Mammary epithelial cell (primary cell): Measurements from ENCODE around the gene IQGAP1.

Experiments
- EZH2 ChIP-seq: IDR thresholded peaks from 2 replicates; pipeline ENCODE4 v1.6.1; 2012; ENCODE audit warnings: low read length, inconsistent platforms, borderline replicate concordance
- TF ChIP-seq, protein P1 (sequence below), 2 donors: IDR thresholded peaks in 1 of 2; conservative IDR thresholded peaks in 1 of 2; 2 replicates each; pipeline ENCODE4 v1.5.1; 2011 to 2012; ENCODE audit warnings: inconsistent platforms in 2 of 2, low read length in 2 of 2, mild to moderate bottlenecking in 2 of 2, control low read depth in 1 of 2, low read depth in 1 of 2; ENCODE audit not compliant: insufficient read depth in 1 of 2; ENCODE audit errors: extremely low read depth in 1 of 2

DNA sequence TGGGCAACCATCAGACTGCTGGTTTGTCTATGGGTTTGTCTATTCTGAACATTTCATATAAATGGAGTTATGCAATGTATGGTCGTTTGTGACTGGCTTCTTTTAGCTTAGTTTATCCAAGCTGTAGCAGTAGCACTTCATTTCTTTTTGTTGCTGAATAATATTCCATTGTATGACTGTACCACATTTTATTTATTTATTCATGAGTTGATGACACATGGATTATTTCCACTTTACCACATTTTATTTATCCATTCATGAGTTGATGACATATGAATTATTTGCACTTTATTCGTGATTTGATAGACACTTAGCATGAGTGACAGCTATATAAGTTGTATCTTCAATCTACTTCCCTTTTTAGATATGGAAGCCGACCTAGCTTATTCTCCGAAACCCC, 70.0 kb downstream of the IQGAP1 start:
- TF ChIP-seq, protein P1, sequence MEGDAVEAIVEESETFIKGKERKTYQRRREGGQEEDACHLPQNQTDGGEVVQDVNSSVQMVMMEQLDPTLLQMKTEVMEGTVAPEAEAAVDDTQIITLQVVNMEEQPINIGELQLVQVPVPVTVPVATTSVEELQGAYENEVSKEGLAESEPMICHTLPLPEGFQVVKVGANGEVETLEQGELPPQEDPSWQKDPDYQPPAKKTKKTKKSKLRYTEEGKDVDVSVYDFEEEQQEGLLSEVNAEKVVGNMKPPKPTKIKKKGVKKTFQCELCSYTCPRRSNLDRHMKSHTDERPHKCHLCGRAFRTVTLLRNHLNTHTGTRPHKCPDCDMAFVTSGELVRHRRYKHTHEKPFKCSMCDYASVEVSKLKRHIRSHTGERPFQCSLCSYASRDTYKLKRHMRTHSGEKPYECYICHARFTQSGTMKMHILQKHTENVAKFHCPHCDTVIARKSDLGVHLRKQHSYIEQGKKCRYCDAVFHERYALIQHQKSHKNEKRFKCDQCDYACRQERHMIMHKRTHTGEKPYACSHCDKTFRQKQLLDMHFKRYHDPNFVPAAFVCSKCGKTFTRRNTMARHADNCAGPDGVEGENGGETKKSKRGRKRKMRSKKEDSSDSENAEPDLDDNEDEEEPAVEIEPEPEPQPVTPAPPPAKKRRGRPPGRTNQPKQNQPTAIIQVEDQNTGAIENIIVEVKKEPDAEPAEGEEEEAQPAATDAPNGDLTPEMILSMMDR (conservative IDR thresholded peaks at IDR 0.05 in 1 of 2, IDR thresholded peaks at IDR 0.05 in 1 of 2; ENCODE audit: extremely low read depth in 1 of 2, insufficient read depth in 1 of 2, low read depth in 1 of 2, low read length in 2 of 2): no peak
- no peak for TF ChIP-seq EZH2
